ENCODE results near the gene FRYL. TPM values are rescaled to one million over a fixed set of nuclear protein-coding genes. Genes with fewer than 3 reads are reported as not detected.

FRYL gene
- total RNA-seq, 1 donor, result 42.0 TPM

GRCh38 chr4:48642421-48643374, 137.4 kb downstream of the FRYL start:
- Histone ChIP-seq H3K36me3 (ENCODE audit: insufficient read depth, low read length) (no peaks in the 10 kb centered on the region), H3K79me2 (ENCODE audit: insufficient read depth, low read length) (peaks cover 29% of the 10 kb centered on the region), H3K27ac (ENCODE audit: low read depth, low read length) (no peak overlapping the region), H2AFZ (ENCODE audit: low read length) (no peak overlapping the region), H3K9me3 (ENCODE audit: low read depth, low read length) (no peaks in the 10 kb centered on the region), H3K4me3 (ENCODE audit: insufficient read depth, low read length) (no peak overlapping the region), H3K4me2 (ENCODE audit: insufficient read depth, low read length) (peak overlapping the region; percentile 1), H4K20me1 (ENCODE audit: insufficient read depth, low read length) (peaks cover 5% of the 10 kb centered on the region), H3K27me3 (ENCODE audit: insufficient read depth, low read length) (no peaks in the 10 kb centered on the region), H3K4me1 (ENCODE audit: insufficient read depth, low read length) (no peaks in the 10 kb centered on the region)
- DNase-seq (ENCODE audit: insufficient read length, low spot score, missing footprints), result no peak
- no peak for TF ChIP-seq CTCF (IDR thresholded peaks at IDR 0.05; ENCODE audit: extremely low read depth, low read depth, low read length)

GRCh38 chr4:48641401-48641800, 138.7 kb downstream of the FRYL start:
- DNase-seq (ENCODE audit: insufficient read length, low spot score, missing footprints), result no peak
- Histone ChIP-seq H3K36me3 (ENCODE audit: insufficient read depth, low read length) (no peaks in the 10 kb centered on the region), H3K27me3 (ENCODE audit: insufficient read depth, low read length) (no peaks in the 10 kb centered on the region), H4K20me1 (ENCODE audit: insufficient read depth, low read length) (peaks cover under 1% of the 10 kb centered on the region), H3K9me3 (ENCODE audit: low read depth, low read length) (no peaks in the 10 kb centered on the region), H3K4me3 (ENCODE audit: insufficient read depth, low read length) (no peak overlapping the region), H3K27ac (ENCODE audit: low read depth, low read length) (no peak overlapping the region), H2AFZ (ENCODE audit: low read length) (no peak overlapping the region), H3K79me2 (ENCODE audit: insufficient read depth, low read length) (peaks cover 19% of the 10 kb centered on the region), H3K4me2 (ENCODE audit: insufficient read depth, low read length) (no peak overlapping the region), H3K4me1 (ENCODE audit: insufficient read depth, low read length) (no peaks in the 10 kb centered on the region)
- TF ChIP-seq CTCF (IDR thresholded peaks at IDR 0.05; ENCODE audit: extremely low read depth, low read depth, low read length), result no peak

GRCh38 chr4:48640699-48641098, 139.4 kb downstream of the FRYL start:
- Histone ChIP-seq H3K4me1 (ENCODE audit: insufficient read depth, low read length) (no peaks in the 10 kb centered on the region), H3K27me3 (ENCODE audit: insufficient read depth, low read length) (no peaks in the 10 kb centered on the region), H3K9me3 (ENCODE audit: low read depth, low read length) (no peaks in the 10 kb centered on the region), H3K4me2 (ENCODE audit: insufficient read depth, low read length) (no peak overlapping the region), H2AFZ (ENCODE audit: low read length) (no peak overlapping the region), H3K79me2 (ENCODE audit: insufficient read depth, low read length) (peaks cover 16% of the 10 kb centered on the region), H3K36me3 (ENCODE audit: insufficient read depth, low read length) (no peaks in the 10 kb centered on the region), H4K20me1 (ENCODE audit: insufficient read depth, low read length) (no peaks in the 10 kb centered on the region), H3K27ac (ENCODE audit: low read depth, low read length) (no peak overlapping the region), H3K4me3 (ENCODE audit: insufficient read depth, low read length) (no peak overlapping the region)
- no peak for DNase-seq (ENCODE audit: insufficient read length, low spot score, missing footprints)
- TF ChIP-seq CTCF (IDR thresholded peaks at IDR 0.05; ENCODE audit: extremely low read depth, low read depth, low read length), result no peak

GRCh38 chr4:48640225-48640624, 139.9 kb downstream of the FRYL start:
- Histone ChIP-seq H3K4me1 (ENCODE audit: insufficient read depth, low read length) (peaks cover 4% of the 10 kb centered on the region), H3K4me3 (ENCODE audit: insufficient read depth, low read length) (no peak overlapping the region), H4K20me1 (ENCODE audit: insufficient read depth, low read length) (no peaks in the 10 kb centered on the region), H3K9me3 (ENCODE audit: low read depth, low read length) (no peaks in the 10 kb centered on the region), H3K27ac (ENCODE audit: low read depth, low read length) (no peak overlapping the region), H3K27me3 (ENCODE audit: insufficient read depth, low read length) (no peaks in the 10 kb centered on the region), H3K4me2 (ENCODE audit: insufficient read depth, low read length) (no peak overlapping the region), H2AFZ (ENCODE audit: low read length) (no peak overlapping the region), H3K36me3 (ENCODE audit: insufficient read depth, low read length) (no peaks in the 10 kb centered on the region), H3K79me2 (ENCODE audit: insufficient read depth, low read length) (peaks cover 18% of the 10 kb centered on the region)
- TF ChIP-seq CTCF (IDR thresholded peaks at IDR 0.05; ENCODE audit: extremely low read depth, low read depth, low read length), result no peak
- DNase-seq (ENCODE audit: insufficient read length, low spot score, missing footprints), result no peak
